ENCODE results near the gene RFT1.

RFT1 gene

DNA sequence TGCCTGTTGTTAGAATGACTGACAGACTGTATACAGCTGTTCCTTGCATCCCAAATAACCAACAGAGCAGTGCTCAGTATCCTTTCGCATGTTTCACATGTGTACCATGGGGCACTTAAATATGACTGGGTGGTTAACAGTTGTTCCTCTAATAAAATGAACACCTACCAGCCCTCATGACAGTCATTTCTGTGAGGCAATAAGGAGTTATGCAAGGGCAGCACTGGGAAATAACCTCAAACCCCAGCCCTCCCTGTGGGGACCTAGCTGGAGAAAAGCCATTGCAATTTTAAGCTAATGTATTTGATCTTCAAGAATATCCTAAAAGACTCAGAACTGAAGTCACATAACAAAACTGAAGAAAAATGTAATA, 7.3 kb downstream of the RFT1 start:
- no peak for DNase-seq

DNA sequence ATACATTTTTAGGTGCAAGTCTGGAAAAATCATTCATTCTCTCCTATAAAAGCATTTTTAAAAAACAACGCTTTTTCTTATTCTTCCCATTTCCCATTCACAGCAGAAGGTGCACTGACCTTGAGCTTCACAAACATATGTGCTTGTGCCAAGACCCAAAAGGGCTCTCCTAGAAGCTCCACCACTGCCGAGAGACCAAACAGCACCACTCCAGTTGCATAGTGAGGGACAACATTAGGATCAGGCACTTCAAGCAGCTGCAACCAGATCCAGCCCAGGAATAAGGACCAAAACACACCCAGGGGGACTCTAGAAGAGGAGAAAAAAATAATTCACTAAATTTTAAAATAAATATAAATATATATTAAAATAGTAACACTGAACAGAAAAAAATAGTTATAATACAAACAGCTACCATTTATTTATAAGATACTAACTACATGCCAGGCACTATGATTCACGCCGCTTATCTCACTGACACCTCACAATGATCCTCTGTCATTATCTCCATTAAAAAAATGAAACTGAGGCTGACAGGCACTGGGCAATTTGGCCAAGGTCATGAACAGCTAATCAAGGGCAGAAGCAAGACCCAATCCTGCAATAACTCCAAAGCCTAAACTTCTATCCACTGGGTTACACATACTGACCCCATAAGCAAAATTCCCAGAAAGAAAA, 7.8 kb downstream of the RFT1 start:
- no peak for DNase-seq

DNA sequence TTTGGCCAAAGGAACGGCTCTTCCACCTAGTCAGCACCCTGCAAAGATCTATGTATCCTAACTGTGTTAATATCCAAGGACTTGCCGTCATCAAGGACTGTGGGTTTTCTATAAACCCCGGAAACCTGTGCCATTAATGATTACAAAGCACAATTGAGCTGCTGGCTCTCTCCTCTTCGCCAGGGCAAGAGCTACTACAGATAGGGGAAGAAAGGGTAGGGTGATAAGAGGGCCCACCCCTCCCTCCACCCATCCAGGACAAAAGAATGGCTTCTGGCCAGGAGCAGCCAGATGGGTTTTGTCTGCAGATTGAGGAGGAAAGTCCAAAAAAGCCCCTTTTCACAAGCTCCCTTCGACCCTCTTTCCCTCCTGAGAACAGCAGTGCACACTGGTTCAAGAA, 9.9 kb downstream of the RFT1 start:
- no peak for DNase-seq

DNA sequence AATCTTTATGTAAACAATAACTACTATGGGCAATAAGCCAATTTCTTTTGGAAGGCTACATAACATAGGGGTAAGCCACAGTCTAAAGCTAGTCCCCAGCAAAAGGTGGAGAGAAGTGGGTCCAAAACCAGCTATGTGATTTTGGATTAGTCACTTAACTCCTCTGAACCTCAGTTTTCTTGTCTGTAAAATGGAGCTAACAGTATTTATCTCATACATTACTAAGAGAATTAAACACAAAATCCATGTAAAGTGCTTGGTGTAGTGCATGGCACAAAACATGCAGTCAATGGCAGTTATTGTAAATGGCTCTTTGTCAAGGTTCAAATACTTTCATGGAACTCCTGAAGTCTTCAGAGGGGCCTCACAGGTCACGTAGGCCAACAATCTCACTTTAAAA, 13.3 kb downstream of the RFT1 start:
- no peak for DNase-seq

DNA sequence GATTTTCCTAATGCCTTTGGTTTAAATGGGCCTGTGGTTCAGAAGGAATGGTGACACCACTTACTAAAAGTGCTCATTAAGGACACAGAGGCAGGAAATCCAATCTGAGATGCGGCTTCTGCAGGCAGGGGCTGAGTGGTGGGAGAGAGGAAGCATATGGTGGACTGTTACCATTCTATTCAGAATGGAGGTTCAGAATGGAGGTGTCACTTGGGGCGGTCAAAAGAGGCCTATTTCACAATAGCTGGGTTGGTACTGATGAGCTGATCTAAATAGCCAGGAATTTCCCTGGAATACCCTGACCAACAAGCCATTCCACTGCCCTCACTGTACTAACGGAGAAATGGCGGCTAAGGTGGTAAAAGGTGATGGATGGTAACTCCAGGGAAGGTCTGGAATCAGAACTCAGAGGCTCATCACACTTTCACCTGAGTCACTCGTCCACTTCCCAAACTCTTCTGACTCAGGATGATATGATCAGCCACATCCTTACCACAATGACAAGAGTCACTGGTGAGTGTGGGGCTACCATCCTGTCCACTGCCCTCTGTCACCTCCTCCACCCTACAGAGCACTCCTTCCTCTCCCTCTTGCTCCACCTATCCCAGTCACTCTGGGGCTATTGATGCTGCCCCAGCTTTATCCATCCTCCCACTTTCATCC, 15.7 kb downstream of the RFT1 start:
- DNase-seq = no peak

DNA sequence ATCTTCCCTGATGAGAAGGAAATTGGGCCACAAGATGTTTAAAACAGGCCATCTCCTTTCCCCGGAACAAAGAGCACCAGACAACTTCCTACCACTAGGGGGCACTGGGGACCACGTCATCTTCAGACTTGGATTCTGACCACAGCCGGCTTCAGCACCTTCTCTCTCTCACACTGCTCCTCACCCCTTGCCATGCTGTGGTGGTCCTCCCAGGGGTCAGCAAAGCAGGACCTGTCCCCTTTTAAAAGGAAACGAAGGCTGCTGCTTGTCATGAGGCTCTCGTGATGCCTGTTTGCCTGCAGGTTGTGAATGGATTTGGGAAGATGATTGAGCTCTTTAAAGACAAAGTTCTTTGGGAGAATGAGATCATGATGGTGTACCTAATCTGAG, 16.2 kb downstream of the RFT1 start:
- DNase-seq = peak; percentile 71

DNA sequence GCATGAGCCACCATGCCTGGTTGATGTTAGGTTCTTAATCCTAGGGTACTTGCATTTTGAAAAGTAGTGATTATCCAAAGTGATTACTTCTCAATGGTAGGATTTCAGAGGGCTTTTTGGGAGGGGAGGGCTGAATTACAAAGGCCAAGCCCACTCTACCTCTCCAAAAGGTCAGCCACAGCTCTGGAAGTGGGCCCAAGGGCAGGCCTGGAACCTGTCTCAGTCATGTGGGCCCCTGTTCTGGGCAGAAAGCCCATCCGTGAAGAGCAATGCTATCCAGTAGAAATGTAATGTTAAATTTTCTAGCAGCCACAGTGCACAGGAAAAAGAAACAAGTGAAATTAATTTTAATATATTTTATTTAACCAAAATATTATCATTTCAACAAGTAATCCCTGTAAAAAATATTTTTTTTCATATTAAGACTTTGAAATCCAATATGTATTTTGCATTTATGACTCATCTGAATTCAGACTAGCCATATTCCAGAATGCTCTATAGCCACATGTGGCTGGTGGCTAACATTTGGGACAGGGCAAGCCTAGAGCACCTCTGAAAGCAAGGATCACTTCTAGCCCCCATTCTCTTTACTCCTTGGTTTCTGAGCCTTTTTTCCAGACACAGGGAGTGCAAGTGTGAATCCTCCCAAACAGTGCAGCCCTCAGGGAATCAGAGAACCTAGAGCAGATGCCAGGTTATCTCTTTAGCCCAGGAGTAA, 16.8 kb downstream of the RFT1 start:
- DNase-seq = no peak

DNA sequence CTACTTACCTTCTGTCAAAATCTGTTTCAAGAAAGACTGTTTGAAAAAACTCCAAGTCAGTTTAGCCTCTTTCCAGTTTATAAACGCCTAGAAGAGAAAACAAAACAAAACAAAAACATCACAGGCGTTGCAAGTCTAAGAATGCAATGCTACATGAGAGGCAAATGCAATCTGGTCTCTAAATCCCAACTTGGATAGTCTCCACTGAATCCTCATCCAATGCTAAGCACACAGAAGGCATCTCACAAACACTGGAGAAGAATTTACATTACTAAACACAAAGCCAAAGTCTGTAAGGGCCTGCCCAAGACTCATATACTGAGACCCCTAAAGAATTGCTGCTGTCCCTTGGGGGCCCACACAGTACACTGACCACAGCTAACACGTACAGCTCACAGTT, 18.4 kb downstream of the RFT1 start:
- no peak for DNase-seq

DNA sequence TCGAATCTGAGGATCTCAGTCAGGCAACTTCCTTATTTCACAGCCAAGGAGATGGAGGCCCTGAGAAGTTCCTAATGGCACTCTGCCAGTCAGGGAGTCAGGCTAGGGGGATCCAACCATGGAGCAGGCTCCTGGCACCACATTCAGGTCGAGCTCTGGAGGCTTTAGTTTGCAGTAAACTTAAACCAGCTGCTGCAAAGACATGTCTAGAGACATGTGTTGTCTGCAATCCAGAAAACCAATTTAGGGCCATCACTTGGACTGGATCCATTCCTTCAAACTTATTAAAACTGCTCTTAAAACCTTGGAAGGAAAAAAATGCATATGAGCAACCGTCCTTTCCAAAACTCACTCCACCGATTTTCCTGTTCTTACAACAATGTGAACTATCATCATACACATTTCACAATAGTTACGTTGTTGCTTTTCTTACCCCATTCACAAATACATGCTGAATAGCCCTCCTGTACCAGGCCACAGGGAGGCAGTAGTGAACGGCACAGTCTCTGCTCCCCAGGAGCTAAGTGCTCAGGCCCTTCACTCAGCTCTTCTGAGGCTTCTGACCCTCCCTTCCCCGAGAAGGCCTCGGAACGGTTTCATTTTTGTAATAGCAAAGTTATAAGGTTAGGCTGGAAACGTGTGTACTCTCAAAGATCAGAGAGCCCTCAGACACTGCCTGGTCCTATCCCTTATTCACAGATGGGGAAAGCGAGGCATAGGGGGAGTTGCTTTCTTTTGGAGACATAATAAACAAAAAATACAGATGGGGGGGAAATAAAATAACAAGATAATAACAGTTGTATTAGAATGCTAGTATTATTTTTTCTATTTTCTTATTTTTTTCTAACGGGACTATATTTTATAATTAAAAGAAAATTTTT, 20.1 kb downstream of the RFT1 start:
- DNase-seq = no peak

DNA sequence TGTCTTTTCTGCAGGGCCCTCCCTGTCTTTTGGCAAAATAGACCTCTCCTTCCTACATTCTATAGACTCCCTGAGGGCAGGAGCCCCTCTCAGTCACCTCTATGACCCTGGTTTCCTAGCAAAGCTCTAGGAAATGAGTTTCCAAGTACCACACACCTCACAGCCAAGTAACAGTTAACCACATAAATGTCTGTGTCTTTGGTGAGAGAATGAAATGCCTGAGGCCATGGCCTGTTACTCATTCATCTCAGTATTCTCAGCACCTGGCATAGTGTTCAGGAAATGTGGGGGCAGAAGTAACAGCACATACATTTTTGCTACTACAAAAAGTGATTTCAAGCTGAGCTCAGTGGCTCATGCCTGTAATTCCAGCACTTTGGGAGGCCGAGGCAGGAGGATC, 21.0 kb downstream of the RFT1 start:
- DNase-seq = no peak

DNA sequence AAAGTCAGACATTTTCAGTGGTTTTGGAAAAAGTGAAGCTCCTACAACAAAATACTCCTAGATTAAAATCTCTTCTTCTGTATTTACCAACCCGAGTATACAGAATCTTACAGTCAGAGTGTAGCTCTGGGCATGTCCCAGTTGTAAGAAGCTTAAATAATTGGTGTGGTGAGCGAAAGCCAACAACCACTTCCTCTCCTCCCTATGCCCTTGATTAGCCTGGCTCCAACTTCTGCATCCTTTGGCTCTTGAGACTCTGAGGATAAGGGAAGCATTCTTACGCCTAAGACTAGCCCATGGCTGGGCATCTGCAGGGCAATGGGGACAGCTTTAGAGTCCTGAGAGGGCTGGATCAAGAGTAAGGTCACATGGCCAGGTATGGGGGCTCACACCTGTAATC, 25.5 kb downstream of the RFT1 start:
- no peak for DNase-seq

DNA sequence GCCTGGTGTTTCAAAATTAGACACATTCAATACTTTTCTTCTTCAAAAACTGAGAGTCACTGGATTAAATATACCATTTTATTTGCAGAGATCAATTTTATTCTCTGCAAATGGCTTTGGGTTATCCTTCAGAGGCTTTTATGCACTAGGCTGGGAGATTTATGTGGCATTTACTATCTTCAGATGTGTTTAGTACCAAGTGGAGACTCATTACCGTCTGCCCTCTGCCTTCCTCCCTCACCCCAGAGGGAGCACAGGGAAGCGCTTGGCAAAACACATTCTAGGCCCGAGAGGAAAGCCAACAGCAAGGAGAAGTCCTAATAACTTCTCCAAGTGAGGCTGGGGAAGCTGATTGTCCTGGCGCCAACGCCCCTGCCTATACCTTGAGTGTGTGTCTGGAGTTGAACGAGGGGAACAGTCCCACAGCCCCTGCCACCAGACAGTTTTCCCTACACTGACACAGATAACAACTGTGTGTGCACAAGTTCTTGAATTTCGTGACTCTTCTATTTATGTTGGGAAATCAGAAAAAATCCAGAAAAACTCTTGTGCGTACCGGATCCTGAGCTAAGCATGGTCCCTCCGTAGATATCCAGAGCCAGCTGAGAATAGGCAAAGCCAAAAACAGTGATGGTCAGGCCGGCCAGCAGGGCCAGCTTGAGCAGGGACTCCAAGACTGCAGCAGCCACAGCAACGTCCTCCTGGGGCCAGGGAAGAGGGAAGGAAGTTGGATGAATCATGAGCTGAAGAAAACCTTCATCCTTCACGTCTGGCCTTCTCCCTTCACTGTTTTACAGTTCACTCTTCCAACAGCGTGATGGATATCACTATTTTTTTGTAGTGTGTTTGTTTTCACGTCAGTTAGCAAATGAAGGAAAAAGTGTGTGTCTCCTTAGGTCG, 26.6 kb downstream of the RFT1 start:
- no peak for DNase-seq

DNA sequence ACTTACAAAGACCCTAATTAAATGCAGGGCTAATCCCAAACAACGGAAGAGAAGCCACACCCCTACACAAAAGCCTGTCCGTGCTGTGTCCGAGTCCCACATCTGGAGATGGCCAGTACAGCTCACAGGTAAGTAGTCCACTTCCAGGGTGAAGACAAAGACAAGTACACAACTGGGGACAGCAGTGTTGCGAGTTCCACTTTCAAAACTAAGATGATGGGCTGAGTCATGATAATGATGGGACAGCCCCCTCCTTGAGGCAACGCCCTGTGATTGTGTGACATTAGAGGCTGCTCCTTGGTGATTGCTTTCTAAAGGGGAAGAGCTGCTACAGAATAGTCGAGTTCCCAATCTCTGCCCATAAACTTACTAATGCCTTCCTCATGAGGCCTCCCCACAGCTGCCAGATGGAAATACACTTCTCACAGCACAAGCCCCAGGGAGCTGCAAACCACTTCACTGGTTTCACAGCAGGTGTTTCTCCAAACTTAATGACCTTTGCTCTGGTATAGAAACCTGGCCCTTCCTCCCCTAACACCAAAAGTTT, 27.6 kb downstream of the RFT1 start:
- no peak for DNase-seq

DNA sequence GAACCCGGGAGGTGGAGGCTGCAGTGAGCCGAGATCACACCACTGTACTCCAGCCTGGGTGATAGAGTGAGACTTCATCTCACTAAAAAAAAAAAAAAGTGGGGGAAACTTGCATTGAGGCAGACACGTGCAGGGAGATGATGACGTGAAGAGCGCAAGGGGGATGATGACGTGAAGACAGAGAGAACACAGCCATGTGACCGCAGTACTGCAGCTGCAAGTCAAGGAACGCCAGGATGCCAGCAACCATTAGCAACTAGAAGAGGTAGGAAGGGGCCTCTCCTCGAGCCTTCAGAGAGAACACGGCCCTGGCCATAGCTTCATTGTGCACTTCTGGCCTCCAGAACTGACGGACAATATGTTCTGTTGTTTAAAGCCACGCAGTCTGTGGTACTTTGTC, 28.3 kb downstream of the RFT1 start:
- DNase-seq = no peak

DNA sequence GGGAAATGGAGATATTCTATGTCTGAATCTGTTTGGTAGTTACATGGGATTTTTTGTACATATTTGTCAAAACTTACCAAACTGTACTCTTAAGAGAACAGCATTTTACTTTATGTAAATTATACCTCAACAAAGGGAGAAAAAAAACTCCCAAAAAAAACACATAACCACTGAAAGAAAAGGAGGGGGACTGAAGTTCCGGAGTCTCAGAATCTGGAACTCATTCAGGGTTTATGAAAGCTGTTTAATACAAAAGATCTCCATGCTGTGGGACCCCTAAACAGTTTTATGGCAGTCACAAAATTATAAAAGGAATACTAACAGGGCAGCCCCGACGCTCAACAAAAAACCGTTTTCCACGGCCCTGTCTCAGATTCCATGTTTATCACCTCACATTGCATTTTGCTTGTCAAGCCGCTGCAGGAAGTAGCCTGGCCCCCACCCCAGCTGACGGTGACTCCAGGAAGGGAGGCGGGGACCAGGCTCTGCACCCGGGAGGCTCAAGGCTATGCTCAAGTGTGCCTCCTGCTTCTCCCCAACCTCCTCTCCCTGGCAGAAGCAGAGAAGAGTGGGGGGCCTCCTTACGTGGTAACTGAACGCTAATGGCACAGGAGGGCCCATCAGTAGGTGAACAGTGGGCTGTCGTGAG, 29.3 kb downstream of the RFT1 start:
- DNase-seq = no peak

DNA sequence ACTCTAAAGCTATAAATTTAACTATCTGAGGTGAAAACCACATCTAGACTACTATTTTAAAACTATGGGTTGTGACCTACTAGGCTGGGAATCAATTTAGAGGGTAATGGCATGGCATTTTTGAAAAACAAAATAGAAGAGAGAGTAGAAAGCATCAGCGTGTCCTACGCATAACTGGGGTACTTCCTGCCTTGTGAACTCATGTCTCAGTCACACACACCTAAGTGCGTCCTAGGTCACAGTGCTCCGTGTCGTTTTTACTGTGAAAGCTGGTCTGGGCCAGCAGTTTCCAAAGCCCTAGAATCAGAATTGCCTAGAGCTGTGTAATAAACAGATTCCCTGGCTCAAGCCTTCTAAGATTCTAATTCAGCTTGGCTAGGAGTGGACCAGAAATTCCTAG, 32.3 kb downstream of the RFT1 start:
- no peak for DNase-seq

DNA sequence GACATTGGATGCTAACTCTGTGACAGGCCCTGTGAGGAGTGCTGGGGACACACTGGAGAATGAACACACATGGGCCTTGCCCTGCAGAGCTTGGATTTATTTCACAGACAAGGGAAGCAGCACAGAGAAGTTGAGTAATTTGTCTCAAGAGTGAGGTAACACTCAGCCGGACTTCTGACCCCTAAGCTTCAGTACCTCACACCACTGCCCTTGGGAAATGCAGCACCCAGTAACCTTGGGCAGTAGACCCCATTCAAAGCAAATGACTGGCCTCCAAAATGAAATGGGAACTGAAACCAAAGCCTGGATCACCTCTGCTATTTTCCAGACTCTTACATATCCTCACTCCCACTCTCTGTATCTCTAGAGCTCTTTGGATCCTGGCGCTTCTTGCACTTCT, 37.3 kb downstream of the RFT1 start:
- DNase-seq = no peak

DNA sequence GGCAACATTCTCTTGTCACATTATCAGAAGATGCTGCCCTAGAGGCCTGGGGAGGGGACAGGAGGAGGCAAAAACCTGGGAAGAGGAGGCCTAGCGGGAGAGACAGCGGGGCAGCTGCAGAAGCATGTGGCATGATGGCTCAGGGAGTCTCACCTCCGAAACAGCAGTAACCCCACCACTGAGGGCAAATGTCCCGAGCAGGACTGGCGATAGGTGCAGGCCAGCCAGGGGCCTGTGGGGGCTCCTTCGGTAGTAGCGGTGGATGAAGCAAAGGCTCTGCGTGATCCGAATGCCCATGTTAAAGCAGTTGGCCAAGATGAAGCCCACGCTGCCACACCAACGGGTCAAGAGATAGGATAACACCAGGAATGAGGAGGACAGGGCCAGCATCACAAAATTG, 38.0 kb downstream of the RFT1 start:
- no peak for DNase-seq

DNA sequence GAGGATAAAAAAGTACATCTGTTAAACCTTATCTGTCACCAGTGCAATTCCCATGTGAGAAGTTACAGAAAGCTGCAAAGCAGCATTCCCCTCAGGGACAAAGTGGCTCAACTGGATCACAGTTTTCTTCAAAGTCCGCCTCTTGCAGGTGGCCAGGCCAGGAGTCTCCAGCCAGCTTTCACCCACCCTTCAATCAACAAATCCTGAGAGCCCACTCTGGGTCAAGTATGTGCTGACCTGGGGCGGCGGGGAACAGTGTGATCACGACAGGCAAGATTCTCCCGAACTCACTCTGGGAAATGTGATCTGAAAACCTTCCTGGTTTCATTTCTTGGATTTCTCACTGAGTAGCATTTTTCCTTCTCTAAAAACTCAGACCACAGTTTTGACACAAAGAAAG, 39.2 kb downstream of the RFT1 start:
- DNase-seq = no peak

DNA sequence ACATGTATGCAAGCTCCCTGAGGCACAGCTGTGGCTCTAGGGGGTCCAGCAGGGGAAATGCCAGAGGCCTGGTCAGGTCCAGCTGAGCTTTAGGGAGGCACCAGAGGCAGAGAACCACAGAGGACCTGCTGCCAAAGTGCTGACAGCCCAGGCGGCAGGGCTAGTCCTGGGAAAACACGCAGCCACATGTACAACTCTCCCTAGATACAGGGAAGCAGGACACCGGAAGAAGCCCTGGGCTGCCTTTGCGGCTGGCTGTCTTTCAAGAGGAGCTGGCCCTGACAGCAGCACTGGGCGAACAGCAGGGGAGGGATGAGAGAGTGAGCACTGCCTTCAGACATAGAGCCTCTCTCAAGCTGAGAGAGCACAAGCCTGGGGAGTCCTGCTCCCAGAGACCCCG, 40.7 kb downstream of the RFT1 start:
- no peak for DNase-seq

DNA sequence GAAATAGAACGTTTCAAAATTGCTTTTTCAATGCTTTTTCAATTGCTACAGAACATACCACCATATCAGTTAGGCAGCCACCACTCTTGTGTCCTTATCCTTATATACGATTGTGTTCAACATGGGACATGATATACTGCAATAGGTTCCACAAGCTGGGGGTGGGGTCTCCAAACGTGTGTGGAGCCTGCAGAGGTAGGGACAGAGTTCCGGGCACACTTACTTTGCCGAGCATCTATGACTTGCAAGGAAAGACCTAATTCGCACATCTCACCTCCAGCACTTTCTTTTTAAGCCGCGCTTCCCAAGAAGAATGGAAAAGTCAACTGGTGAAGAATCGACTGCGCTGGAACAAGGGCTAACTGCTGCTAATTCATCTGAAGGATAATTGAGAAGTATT, 44.8 kb downstream of the RFT1 start:
- no peak for DNase-seq

Measured in central memory CD4-positive, alpha-beta T cell (primary cell).